Measurements from ENCODE around the gene GIMAP4.
A peak's percentile ranks its signal among the peaks of the same experiment; 100 is the strongest.
"Not testable (repeated sequence)": the region's sequence is repeated elsewhere in the genome, so short reads cannot be mapped to it uniquely, and the experiment has no call there.

Gene GIMAP4

GRCh38 chr7:150567169-150567568 lies at the start of gene GIMAP4:
Gene GIMAP4, plus strand, starts transcription at chr7:150567390. Its CDS starts 2,512 bp downstream, at chr7:150569902.
- peak; percentile 65 for DNase-seq

- DNase-seq: no peak
Measured at GRCh38 chr7:150519310-150519709, 47.9 kb upstream of the GIMAP4 start.

GRCh38 chr7:150520145-150520544 lies 47.0 kb upstream of the GIMAP4 start:
- DNase-seq: no peak

GRCh38 chr7:150522931-150523330 lies 44.3 kb upstream of the GIMAP4 start:
- not testable (repeated sequence) for DNase-seq

GRCh38 chr7:150524018-150524417 lies 43.2 kb upstream of the GIMAP4 start:
- DNase-seq: no peak

GRCh38 chr7:150531704-150532103 lies 35.5 kb upstream of the GIMAP4 start:
- DNase-seq: no peak

- DNase-seq: no peak
Measured at GRCh38 chr7:150538259-150538658, 28.9 kb upstream of the GIMAP4 start.

GRCh38 chr7:150553163-150553562 lies 14.0 kb upstream of the GIMAP4 start:
- DNase-seq: no peak

- DNase-seq: peak; percentile 21
Measured at GRCh38 chr7:150556521-150557138, 10.6 kb upstream of the GIMAP4 start.

GRCh38 chr7:150560486-150560885 lies 6.7 kb upstream of the GIMAP4 start:
- no peak for DNase-seq

- DNase-seq: no peak
Measured at GRCh38 chr7:150562919-150563318, 4.3 kb upstream of the GIMAP4 start.

GRCh38 chr7:150564006-150564405 lies 3.2 kb upstream of the GIMAP4 start:
- no peak for DNase-seq

- DNase-seq: no peak
Measured at GRCh38 chr7:150564566-150564965, 2.6 kb upstream of the GIMAP4 start.

- DNase-seq: no peak
Measured at GRCh38 chr7:150565239-150565638, 2.0 kb upstream of the GIMAP4 start.

- DNase-seq: no peak
Measured at GRCh38 chr7:150566123-150566522, 1.1 kb upstream of the GIMAP4 start.

- no peak for DNase-seq
Measured at GRCh38 chr7:150566572-150566971, 618 bp upstream of the GIMAP4 start.

GRCh38 chr7:150567871-150568301 lies 696 bp downstream of the GIMAP4 start:
- peak; percentile 70 for DNase-seq

- peak; percentile 45 for DNase-seq
Measured at GRCh38 chr7:150568714-150569113, 1.5 kb downstream of the GIMAP4 start.

GRCh38 chr7:150569245-150569955 lies 2.2 kb downstream of the GIMAP4 start:
- peak; percentile 86 for DNase-seq

- no peak for DNase-seq
Measured at GRCh38 chr7:150570556-150571465, 3.6 kb downstream of the GIMAP4 start.

GRCh38 chr7:150572496-150572895 lies 5.3 kb downstream of the GIMAP4 start:
- no peak for DNase-seq

- not testable (repeated sequence) for DNase-seq
Measured at GRCh38 chr7:150579979-150580637, 12.9 kb downstream of the GIMAP4 start.
